Measurements from ENCODE around the gene PTGDR2.
"Not testable (repeated sequence)": the region's sequence is repeated elsewhere in the genome, so short reads cannot be mapped to it uniquely, and the experiment has no call there.

PTGDR2 gene

DNA sequence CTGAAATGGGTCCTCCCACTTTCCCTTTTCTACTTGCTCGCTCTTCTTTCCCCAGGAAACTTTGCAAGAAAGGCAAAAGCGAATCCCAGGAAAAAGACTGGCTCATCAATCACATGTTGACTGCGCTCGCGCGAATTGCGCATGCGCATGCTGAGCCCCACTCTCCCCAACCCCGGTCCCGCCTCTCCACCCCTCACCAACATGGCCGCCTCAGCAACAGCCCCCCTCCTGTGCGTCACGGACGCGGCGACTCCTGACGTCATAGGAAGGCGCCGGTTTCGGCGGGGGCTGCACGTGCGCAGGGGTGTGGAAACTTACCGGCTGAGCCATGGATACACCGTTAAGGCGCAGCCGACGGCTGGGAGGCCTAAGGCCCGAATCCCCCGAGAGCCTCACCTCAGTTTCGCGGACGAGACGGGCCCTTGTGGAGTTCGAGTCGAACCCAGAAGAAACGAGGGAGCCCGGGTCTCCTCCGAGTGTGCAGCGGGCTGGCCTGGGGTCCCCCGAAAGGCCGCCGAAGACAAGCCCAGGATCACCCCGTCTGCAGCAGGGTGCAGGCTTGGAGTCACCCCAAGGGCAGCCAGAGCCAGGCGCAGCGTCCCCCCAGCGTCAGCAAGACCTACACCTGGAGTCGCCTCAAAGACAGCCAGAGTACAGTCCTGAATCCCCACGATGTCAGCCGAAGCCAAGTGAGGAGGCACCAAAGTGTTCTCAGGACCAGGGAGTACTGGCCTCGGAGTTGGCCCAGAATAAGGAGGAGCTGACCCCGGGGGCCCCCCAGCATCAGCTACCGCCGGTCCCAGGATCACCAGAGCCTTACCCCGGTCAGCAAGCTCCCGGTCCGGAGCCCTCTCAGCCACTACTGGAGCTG lies 13.7 kb downstream of the PTGDR2 start, which contains the start of gene CCDC86:
Gene CCDC86, plus strand, starts transcription at position 317 of the 871 bp plus-strand sequence. Its CDS starts 12 bp downstream, at position 329.
- peak; percentile 98 for DNase-seq (ENCODE audit: low read depth)

DNA sequence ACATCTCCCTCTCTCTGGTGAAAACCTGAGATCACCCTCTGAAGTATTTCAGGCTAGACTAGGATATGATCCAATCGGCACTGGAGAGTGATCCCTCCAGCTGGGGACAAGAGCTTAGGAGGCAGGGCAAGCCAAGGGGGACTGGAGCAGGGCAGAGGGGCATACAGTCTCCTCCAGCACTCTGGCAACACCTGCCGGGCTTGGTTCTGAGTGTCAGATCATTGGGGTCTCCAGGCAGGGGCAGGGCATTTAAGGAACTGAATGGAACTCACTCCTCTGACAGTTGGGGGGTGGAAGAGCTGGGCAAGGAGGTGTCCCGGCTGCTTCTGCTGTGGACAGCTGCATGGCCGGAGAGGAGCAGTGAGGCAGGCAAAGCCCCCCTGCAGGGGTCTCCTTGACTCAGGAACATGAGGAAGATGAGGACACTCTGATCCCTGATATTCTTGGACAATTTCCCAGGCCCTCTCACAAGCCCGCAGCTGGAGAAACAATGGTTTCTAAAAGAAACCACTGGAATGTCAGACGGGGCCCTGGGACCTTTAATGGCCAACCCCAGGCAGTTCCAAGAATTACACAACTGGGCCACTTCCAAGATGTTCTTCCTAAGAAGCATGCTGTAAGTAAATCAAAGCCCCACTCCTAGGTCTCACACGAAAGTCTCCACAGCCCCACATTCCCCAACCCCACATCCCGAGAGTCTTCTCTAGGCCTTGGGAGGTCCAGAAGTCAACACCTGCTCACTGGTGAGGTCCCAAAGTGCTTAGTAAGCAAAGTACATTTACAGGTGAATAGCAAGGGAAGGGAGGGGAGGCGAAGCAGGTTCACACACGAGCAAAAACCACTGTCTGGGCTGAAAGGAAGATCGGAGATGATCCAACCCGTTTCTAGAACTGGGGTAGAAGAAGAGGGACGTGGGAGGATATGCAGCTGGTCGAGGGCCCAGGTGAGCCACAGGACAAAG lies 15.0 kb downstream of the PTGDR2 start:
- DNase-seq (ENCODE audit: low read depth): no peak

DNA sequence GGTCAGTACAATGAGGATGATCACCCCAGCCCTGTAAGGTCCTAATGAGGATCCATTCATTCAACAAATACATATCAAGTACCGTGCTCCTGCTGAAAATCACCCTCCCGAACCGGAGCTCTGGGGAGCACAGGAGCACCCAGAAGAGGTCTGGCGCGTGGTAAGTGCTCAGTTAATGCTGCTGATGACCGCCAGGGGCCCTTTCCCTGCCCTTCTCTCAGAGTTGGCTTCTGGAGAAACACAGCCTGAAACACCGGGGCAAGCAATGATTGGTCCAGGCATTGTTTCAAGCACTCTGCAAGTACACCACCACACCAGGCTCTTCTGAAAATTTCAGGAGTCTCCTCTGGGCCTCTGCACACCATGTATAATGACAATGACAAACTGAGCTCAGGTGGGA lies 17.6 kb downstream of the PTGDR2 start:
- no peak for DNase-seq (ENCODE audit: low read depth)

DNA sequence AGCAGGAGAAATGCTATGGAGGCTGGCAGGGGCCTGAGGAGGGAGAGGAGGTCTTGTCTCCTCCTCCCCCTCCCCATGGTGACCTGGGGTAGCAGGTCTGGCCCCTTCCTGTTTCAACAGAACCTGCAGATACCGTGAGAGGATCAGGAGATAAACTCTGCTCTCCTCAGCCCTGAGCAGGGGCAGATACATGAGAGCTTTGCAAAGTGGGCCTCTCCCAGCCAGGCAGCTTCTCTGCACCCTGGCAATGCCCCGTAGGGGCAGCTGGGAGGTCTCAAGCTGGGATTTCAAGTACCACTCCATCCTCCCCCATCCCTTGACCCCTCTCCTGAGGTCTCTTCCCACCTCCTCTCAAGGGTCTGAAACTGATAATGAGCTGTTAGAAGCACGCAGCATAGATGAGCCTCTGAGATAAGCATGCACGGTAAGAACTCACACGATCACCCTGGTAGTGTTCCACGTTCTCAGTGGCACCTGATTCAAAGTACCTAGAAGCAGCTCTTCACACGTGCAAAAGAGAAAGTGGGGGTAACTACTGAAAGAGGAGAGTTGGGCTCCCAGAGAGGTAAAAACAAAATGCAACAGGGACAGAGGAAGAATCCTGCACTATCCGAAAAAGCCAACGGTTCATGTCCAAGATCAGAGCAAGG lies 18.8 kb downstream of the PTGDR2 start:
- DNase-seq (ENCODE audit: low read depth): no peak

DNA sequence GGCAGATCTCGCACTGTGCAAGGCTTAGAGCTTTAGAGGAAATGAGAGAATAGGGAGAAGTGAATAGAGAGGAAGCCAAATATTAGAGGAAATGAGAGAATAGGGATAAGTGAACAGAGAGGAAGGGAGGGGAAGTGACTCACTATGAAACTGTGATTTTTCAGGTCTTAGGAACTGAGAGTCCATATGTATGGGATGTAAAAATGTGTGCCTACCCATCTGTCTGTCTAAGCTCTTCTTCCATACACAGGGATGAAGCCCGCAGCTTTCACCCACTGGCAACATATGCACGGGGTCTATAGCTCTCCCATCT lies 20.3 kb downstream of the PTGDR2 start:
- DNase-seq (ENCODE audit: low read depth): no peak

DNA sequence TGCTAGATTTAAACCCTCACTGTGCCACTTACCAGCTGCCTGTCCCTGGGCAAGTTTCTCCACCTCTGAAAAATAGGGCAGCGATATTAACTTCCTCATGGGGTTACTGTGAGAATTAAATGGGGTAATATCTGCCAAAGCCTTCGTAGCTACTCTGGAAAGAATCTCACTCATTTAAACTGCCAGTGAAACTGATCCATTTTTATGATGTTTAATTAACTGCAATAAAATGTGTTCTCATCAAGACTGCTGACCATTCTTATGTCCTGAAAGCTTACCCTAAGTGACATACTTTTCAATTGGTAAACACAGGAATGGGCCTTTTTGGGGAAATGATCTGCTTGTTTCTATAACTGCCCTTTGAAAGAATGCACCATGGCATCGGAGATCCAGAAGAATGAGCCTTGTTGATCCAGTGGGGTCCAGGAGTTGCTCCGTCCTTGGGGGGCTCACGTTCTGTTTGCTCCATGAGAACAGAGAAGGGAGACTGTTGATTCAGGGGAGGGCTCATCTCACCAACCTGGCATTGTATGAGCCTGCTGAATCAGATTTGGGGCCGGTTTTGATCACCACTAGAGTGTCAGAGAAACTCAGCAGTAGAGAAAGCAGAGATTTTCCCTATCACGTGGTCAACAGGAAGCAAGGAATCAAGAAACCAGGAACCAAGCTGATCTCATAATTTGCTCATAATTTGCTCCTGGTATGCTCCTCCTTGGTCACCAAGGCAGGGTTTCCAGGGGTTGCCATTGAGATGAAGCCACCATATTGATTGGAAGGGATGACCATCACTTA lies 20.8 kb downstream of the PTGDR2 start:
- DNase-seq (ENCODE audit: low read depth): no peak

DNA sequence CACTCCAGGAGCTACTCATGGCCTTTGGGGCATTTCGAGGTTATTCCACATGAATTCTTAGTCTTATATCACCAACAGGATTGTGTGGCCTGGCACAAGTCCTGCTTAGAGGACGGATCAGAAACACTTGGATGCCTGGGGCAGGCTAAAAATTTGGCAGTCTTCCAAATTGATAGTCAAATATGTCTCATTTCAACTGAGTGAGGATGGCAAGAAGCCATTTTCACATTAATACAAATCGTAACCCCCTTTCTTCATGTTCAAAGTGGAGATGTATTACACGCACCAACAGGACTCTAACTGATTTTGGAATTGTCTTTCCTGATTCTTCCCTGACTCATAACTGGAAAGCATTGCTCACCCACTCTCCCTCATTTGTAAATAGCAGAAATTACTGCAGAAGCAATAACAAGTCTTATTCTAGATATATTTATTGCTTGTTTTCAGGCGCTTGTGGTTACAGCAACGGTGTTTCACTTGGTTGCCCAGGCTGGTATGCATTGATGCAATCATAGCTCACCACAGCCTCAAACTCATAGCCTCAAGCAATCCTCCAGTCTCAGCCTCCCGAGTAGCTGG lies 24.2 kb downstream of the PTGDR2 start:
- no peak for DNase-seq (ENCODE audit: low read depth)

DNA sequence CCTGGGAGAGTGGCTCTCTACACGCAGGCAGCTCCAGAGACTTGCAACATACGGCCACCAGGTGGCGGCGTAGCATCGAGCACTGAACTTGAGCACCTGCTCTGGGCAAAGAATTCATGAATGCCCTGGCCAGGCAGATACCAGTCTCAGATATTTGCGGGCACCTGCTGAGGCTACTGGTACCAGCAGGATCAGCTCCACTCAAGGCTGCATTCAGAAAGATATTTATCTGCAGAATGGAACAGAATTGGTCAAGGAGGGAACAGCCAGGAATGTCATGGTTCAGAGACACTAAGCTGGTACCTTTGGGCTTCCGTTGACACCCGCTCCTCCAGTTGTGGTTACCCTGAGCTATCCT lies 24.6 kb downstream of the PTGDR2 start:
- DNase-seq (ENCODE audit: low read depth): peak; percentile 70

DNA sequence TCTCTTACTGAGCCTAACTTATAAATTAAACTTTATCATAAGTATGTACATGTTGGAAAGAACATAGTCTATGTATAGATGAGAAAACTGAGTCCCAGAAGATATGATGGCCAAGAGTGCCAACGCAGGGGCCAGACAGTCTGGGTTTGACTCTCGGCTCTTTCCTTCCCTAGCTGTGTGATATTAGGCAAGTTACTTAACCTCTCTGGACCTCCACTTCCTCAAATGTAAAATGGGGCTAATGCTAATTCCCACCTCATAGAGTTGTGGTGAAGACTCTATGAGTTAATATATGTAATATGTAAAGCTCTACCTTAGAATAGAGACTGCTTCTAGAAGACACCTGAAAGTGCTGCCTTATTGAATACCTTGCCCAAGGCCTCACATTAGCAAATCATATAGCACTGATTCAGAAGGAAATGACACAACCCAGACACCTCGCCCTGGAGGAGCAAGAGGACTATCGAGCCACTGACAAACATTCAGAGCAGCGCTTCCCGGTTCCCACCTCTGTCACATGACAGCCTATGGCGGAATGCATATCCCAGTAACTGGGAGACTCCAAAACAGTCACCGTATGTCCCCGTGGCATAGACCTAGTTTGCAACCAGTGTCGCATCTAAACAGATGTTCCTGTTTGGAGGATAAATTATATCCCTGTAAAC lies 25.1 kb downstream of the PTGDR2 start:
- no peak for DNase-seq (ENCODE audit: low read depth)

DNA sequence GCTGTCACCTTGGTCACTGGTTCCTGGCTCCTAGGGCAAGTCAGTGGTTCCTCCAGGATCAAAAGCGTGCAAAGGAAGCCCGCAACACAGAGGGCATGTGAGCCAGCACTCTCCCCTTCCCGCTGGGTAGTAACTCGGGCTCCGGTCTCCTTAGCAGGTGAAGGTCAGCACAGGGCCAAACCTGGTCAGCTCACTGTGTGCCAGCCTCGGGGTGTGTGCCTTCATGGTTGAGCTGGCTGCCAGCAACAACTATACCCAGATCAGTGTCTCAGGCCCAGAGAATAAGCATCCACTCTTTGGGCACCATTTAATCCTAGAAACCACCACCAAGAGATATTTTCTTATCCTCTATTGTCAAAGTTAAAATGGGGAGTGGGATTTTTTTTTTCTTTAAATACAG lies 30.0 kb downstream of the PTGDR2 start:
- DNase-seq (ENCODE audit: low read depth): no peak

DNA sequence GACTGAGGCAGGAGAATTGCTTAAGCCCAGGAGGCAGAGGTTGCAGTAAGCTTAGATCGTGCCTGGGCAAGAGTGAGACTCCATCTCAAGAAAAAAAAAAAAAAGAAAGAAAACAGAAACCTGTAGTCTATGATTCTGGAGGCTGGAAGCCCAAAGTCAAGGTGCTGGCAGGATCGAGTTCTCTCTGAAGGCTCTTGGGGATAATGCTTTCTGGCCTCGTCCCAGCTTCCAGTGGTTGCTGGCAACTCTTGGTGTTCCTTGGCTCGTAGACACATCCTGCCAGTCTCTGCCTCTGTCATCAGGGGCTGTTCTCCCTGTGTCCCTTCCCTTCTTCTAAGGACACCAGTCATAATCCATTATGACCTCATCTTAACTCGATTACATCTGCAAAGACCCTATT lies 30.6 kb downstream of the PTGDR2 start:
- no peak for DNase-seq (ENCODE audit: low read depth)

DNA sequence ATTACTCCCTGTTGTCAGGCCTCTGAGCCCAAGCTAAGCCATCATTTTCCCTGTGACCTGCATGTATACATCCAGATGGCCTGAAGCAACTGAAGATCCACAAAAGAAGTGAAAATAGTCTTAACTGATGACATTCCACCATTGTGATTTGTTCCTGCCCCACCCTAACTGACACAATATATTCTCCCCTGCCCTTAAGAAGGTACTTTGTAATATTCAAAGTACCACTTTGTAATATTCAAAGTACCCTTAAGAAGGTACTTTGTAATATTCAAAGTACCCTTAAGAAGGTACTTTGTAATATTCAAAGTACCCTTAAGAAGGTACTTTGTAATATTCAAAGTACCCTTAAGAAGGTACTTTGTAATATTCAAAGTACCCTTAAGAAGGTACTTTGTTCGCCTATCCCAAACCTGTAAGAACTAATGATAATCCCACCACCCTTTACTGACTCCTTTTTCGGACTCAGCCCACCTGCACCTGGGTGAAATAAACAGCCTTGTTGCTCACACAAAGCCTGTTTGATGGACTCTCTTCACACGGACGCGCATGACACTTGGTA lies 31.9 kb downstream of the PTGDR2 start:
- DNase-seq (ENCODE audit: low read depth): not testable (repeated sequence)

DNA sequence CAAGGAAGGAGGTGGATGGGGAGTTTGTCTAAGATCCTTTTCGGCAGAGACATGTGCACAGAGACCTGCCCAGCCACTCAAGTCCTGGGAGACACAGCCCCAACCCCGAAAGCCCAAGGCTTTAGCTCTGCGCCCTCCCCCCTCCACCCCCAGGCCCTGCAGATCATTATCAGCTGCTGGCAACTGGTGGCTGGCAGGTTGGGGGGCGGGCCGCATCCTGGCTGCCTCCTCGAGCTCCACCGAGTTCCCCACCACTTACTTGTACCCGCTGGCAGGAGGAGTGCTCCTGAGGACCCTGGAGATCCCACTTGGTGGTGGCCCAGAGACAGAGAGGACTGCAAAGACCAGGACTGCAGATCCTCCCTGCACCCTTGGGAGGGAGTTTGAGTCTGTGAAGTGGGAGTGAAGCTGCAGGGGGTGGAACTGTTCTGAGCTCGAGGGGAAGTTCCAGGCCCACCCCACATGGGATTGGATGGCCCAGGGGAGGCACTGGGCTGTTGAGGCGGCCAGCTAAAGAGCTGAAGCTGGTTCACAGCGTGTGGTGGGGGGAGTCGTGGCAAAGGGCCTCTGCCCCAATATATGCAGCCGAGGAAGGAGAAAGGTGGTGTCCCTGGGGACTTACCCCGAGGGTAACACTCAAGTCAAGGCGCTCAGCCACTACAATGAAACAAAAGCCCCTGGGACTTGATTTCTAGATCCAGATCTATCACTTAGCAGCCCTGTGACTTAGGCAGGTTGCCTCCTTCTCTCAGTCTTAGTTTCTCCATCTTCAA lies 33.7 kb downstream of the PTGDR2 start:
- no peak for DNase-seq (ENCODE audit: low read depth)

DNA sequence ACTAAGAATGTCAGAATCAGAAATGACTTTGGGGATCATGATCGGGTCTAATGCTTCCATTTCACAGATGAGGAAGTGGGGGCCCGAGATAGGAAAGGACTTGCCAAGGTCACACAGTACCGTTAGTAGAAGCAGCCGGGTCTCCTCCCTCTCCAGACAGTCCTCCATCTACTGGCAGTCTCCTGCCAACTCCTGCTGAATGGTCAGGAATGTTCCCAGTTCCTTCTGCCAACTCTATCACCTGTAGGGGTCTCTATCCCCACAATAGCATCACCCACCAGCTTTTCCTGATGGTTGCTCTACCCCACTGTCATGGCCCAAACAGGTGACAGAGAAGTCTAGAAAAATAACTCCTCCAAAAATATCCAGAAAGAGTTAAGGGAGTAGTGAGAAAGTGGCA lies 37.7 kb downstream of the PTGDR2 start:
- DNase-seq (ENCODE audit: low read depth): no peak

DNA sequence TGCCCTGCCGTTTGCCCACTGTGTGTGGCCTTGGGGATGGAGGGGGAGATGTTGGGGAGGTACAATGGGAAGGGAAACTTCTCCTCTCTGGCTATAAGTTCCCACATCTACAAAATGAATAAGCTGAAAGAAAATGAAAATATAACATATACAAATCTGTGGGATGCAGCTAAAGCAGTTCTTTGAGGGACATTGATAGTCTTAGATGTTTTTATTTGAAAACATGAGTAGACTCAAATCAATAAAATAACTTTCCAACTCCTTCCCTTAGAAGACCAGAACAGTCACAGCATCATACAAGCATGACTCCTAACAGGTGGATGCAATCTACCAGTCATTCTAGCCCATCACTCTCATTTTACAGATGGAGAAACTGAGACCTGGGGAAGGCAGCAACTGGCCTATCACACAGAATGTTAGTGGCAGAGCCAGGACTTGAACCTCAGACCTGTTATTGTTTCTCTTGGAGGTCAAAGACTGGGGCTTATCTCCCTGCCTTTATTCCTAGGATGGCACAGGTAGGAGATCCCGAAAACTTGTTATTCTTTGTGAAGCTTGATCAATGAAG lies 39.1 kb downstream of the PTGDR2 start:
- no peak for DNase-seq (ENCODE audit: low read depth)

DNA sequence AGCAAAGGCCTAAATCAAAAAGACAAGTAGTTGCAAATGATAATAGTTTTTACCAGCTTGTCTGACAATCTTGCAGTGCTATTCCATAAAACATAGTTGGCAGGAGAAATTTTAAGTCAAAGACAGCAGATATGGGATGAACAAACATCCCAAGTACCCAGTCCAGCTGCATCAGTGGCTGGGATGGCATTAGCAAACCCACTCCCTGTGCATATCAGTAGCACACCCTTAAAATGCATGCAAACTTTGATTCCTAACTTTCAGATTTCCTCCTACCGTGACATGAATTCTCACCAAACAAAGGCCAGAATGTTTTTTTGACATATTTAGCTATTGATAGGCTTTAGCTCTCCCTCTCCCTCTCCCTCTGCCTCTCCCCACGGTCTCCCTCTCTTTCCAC lies 41.6 kb downstream of the PTGDR2 start:
- DNase-seq (ENCODE audit: low read depth): no peak

DNA sequence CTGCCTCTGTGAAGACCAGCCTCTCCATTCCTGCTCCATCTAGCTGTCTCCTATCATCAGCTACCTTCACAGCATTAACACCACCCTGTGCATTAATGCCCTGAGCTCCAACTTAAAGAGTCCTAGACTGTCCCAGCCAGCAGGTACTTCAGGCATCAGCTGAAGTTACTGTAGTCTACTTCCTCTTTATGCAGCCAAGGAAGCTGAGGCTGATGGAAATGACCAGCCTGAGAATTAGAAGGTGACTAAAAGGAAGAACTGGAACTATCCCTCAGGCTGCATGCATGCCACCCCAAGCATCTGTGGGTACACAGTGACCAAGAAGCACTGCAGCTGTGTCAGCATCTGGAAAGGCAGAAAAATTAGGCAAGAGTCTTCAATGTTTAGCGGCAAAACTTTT lies 42.4 kb downstream of the PTGDR2 start:
- no peak for DNase-seq (ENCODE audit: low read depth)

DNA sequence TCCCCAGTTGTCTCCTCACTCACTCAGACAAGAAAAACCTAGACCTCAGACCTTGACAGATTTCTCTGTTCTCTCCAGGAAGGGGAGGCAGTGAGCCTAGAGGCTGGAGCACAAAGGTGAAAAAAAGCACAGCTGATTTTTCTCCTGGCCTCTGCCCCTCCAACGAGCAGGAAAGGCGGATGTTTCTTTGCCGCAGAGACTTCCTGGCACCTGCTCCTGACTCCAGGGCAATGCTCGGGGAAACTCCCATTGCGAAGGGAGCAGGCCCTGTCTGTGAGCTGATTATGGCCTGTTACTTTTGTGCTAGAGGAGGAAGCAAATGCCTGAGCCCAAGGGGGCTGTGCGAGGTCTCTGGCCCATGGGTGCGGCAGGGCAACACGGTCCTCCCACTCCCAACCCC lies 45.2 kb downstream of the PTGDR2 start:
- no peak for DNase-seq (ENCODE audit: low read depth)

DNA sequence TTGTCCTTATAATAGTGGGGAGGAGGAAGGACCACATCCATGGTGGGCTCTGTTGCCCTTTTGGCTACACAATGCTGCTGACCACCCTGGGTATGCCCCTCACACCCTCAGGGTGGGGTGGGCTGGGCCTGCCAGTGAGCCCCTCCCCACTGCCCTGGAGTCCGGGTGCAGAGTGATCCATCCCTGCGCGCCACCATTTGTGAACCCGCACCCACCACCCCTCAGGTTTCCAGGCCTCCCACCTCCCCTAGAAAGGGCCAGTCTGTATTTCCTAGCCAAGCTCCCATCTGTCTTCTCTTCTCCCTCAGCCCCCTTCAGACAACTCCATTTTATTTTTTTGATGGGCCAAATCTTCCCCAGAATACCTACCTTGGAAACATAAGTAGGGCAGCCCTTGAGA lies 45.6 kb downstream of the PTGDR2 start:
- no peak for DNase-seq (ENCODE audit: low read depth)

All from activated T-helper 9 cell treated with anti-CD3 and anti-CD28 coated beads, Interleukin-2, amount 50 U/mL, for 16 hours (primary cell).